Measurements from ENCODE around the gene ARHGAP4. TPM values are rescaled to one million over a fixed set of nuclear protein-coding genes. Genes with fewer than 3 reads are reported as not detected.

Gene ARHGAP4
- total and polyA plus RNA-seq, 10 of the 15 experiments (the other 5 are each of a cell fraction or from before 2014, with no cell fraction given) = 0.71 to 120 (median 44.3) TPM

- Histone ChIP-seq H3K9ac (ENCODE audit: control insufficient read depth, insufficient read depth, low read length) (peak overlapping the region; percentile 97), H3K27me3 (replicated peaks in 1 of 2; ENCODE audit: control insufficient read depth in 2 of 2, insufficient read depth in 2 of 2, low read length in 1 of 2) (no peaks in the 10 kb centered on the region), H3K4me1 (ENCODE audit: control insufficient read depth, insufficient read depth, low read length) (peaks cover 9% of the 10 kb centered on the region; the same call in 1 of the 2 replicates), H4K20me1 (ENCODE audit: control insufficient read depth, insufficient read depth) (no peaks in the 10 kb centered on the region), H3K36me3 (ENCODE audit: control insufficient read depth in 2 of 2, insufficient read depth in 2 of 2, low read length in 1 of 2) (peaks cover 0 to 2% of the 10 kb centered on the region in 2 experiments; a peak in 3 of 4 replicates), H3K4me2 (ENCODE audit: control insufficient read depth, insufficient read depth) (peak overlapping the region; percentile 93), H3K9me3 (replicated peaks; ENCODE audit: control insufficient read depth, insufficient read depth, low read length) (no peaks in the 10 kb centered on the region; the same call in 2 of the 3 replicates), H2AFZ (ENCODE audit: control insufficient read depth, low read depth, low read length) (no peak overlapping the region; the same call in 1 of the 2 replicates), H3K4me3 (peak overlapping the region; percentile 74), H3K79me2 (ENCODE audit: control insufficient read depth, insufficient read depth, low read length) (peaks cover 39% of the 10 kb centered on the region), H3K27ac (ENCODE audit: control insufficient read depth, insufficient read depth) (peak overlapping the region; percentile 98)
- peak; percentile 64 for ATAC-seq
- ChIA-PET SMC1A (ENCODE audit: uncharacterized antibody, unreplicated experiment) (interaction anchor here (0.7 to 5.5 kb wide), 4 partner anchors 21 to 133 kb away, joined by 3 to 61 read pairs (median 4); partner anchors contain the start of genes IDH3G and SSR4), CTCF (interaction anchor here (0.6 to 8.7 kb wide), 7 partner anchors 21 to 137 kb away, joined by 3 to 172 read pairs (median 3); partner anchors contain the start of gene RENBP), RAD21 (ENCODE audit: unreplicated experiment) (interaction anchor here (1.1 to 6.2 kb wide), 4 partner anchors 8 to 81 kb away, joined by 3 to 48 read pairs (median 10); partner anchors contain the start of genes HCFC1 and NAA10), POLR2A (interaction anchor here (0.8 to 5.8 kb wide), 12 partner anchors 8 to 200 kb away, joined by 3 to 68 read pairs (median 4); partner anchors contain the start of genes HCFC1, NAA10, RENBP and TMEM187)
- in situ Hi-C loops (cut with MboI) = loop anchor here (10.0 kb wide), 1 partner anchor 58 kb away; no protein-coding TSS in a partner anchor
- FAIRE-seq = peak; percentile 88
- DNase-seq (ENCODE audit: low read depth, low spot score) = peak; percentile 55
- no TSS peak for BruUV-seq (replicated peaks)
- intact Hi-C loops (cut with micrococcal nuclease; ENCODE audit: unreplicated experiment) = loop anchor here (2.0 to 5.0 kb wide), 4 partner anchors 44 to 445 kb away; partner anchors contain the start of genes ABCD1, BCAP31, FLNA and HCFC1
- under 1% methylated on average over 29 of the region's 31 CpGs for WGBS (ENCODE audit: insufficient coverage, insufficient replicate concordance, low lambda C conversion rate, missing lambda C conversion rate)
- TF ChIP-seq MEF2A (IDR thresholded peaks at IDR 0.05; ENCODE audit: insufficient read depth, low read depth, low read length) (no peak), NKRF (conservative IDR thresholded peaks at IDR 0.05) (0 out of 2 replicates have a peak, but pooled peaks have one; percentile 31), BCLAF1 (IDR thresholded peaks at IDR 0.05) (no peak), POU2F2 (IDR thresholded peaks at IDR 0.05; ENCODE audit: borderline replicate concordance, low read depth, low read length) (peak; percentile 47; the same call in 1 of the 3 replicates), SRF (IDR thresholded peaks at IDR 0.05; ENCODE audit: low read depth in 2 of 2, low read length in 2 of 2) (no peak), FOXK2 (IDR thresholded peaks at IDR 0.05) (no peak), ZNF622 (IDR thresholded peaks at IDR 0.05) (no peak), REST (IDR thresholded peaks at IDR 0.05; ENCODE audit: low read depth, low read length) (no peak), ZZZ3 (IDR thresholded peaks at IDR 0.05; ENCODE audit: control insufficient read depth, insufficient read length, low read depth) (no peak), MEF2B (IDR thresholded peaks at IDR 0.05; ENCODE audit: partially characterized antibody, poor library complexity, severe bottlenecking) (peak; percentile 86)
These were observed 1.0 kb upstream of the ARHGAP4 start for GRCh38 chrX:153926858-153927671.

Measured in GM12878 (cell line).